GM12878 (cell line): ENCODE measurements around the gene RASGRP2. TPM values are rescaled to one million over a fixed set of nuclear protein-coding genes. Genes with fewer than 3 reads are reported as not detected.

Experiments
- BACH1 ChIP-seq: fragments of 450-650 bp; IDR thresholded peaks from 2 replicates; pipeline ENCODE4 v1.6.1; 2017; ENCODE audit warnings: mild to moderate bottlenecking, borderline replicate concordance
- BHLHE40 ChIP-seq, 2 experiments: fragments of 450-650 bp in 1 of 2; IDR thresholded peaks; 2 replicates each; pipeline ENCODE4 v1.6.1; 2011 to 2017; ENCODE audit warnings: low read depth in 2 of 2, borderline replicate concordance in 1 of 2, improper control_type of control experiment in 1 of 2, low read length in 1 of 2, mild to moderate bottlenecking in 1 of 2
- CBFB ChIP-seq: IDR thresholded peaks from 2 replicates; pipeline ENCODE4 v1.6.1; 2016; ENCODE audit warnings: antibody characterized with exemption, low read depth
- CBX3 ChIP-seq: fragments of 200-600 bp; sonication (generic); IDR thresholded peaks from 2 replicates; pipeline ENCODE4 v1.6.1; 2016; ENCODE audit warnings: low read depth, borderline replicate concordance
- FOS ChIP-seq: IDR thresholded peaks from 3 replicates; pipeline ENCODE4 v1.6.1; 2011; ENCODE audit warnings: borderline replicate concordance; ENCODE audit not compliant: insufficient read length; ENCODE audit errors: extremely low read depth
- HDAC6 ChIP-seq: fragments of 200-600 bp; sonication (generic); IDR thresholded peaks from one replicate; pipeline ENCODE4 v1.8.0; 2017; ENCODE audit warnings: antibody characterized with exemption; ENCODE audit not compliant: unreplicated experiment
- IRF4 ChIP-seq: IDR thresholded peaks from 2 replicates; pipeline ENCODE4 v1.6.1; 2011; ENCODE audit warnings: low read depth, low read length
- JUND ChIP-seq: IDR thresholded peaks from 2 replicates; pipeline ENCODE4 v1.6.1; 2012; ENCODE audit warnings: low read depth, mild to moderate bottlenecking, low read length, improper control_type of control experiment, moderate library complexity
- KAT2A ChIP-seq: conservative IDR thresholded peaks from 2 replicates; pipeline ENCODE4 v1.6.1; 2011; ENCODE audit warnings: low read depth, low read length; ENCODE audit not compliant: control insufficient read depth
- MTA3 ChIP-seq: IDR thresholded peaks from 2 replicates; pipeline ENCODE4 v1.6.1; 2012; ENCODE audit warnings: low read length, inconsistent platforms, borderline replicate concordance
- NFYA ChIP-seq: IDR thresholded peaks from 2 replicates; pipeline ENCODE4 v1.6.1; 2011; ENCODE audit warnings: low read depth, mild to moderate bottlenecking, low read length, improper control_type of control experiment, borderline replicate concordance
- NRF1 ChIP-seq: conservative IDR thresholded peaks from 2 replicates; pipeline ENCODE4 v1.6.1; 2011; ENCODE audit warnings: mild to moderate bottlenecking, low read depth, low read length, improper control_type of control experiment
- PML ChIP-seq: IDR thresholded peaks from 2 replicates; pipeline ENCODE4 v1.6.1; 2012; ENCODE audit warnings: low read length, inconsistent platforms
- POLR2A ChIP-seq: IDR thresholded peaks from 2 replicates; pipeline ENCODE4 v1.6.1; 2011; ENCODE audit warnings: low read depth, mild to moderate bottlenecking, low read length
- POLR2AphosphoS5 ChIP-seq: IDR thresholded peaks from 2 replicates; pipeline ENCODE4 v1.6.1; 2011; ENCODE audit warnings: mild to moderate bottlenecking, low read length, inconsistent platforms
- RB1 ChIP-seq: fragments of 450-650 bp; formaldehyde crosslinking; IDR thresholded peaks from 2 replicates; pipeline ENCODE4 v1.6.1; 2017; ENCODE audit warnings: mild to moderate bottlenecking, borderline replicate concordance
- RBBP5 ChIP-seq: fragments of 200-600 bp; sonication (generic); conservative IDR thresholded peaks from 2 replicates; pipeline ENCODE4 v1.6.1; 2016
- RFX5 ChIP-seq: IDR thresholded peaks from 2 replicates; pipeline ENCODE4 v1.6.1; 2011; ENCODE audit warnings: low read depth, low read length, improper control_type of control experiment
- SKIL ChIP-seq: fragments of 450-650 bp; IDR thresholded peaks from 2 replicates; pipeline ENCODE4 v1.6.1; 2017; ENCODE audit warnings: mild to moderate bottlenecking, low read depth, inconsistent platforms; ENCODE audit not compliant: poor library complexity, severe bottlenecking
- SMAD5 ChIP-seq: IDR thresholded peaks from 2 replicates; pipeline ENCODE4 v1.6.1; 2016; ENCODE audit warnings: antibody characterized with exemption, low read depth
- SMARCA5 ChIP-seq: fragments of 450-650 bp; IDR thresholded peaks from 2 replicates; pipeline ENCODE4 v1.6.1; 2017; ENCODE audit warnings: mild to moderate bottlenecking
- SMC3 ChIP-seq: IDR thresholded peaks from 2 replicates; pipeline ENCODE4 v1.6.1; 2011; ENCODE audit warnings: low read length, improper control_type of control experiment, borderline replicate concordance
- STAT1 ChIP-seq: fragments of 450-650 bp; conservative IDR thresholded peaks from 2 replicates; pipeline ENCODE4 v1.6.1; 2014; ENCODE audit warnings: antibody characterized with exemption, mild to moderate bottlenecking
- TAF1 ChIP-seq: IDR thresholded peaks from 2 replicates; pipeline ENCODE4 v1.6.1; 2011; ENCODE audit warnings: mild to moderate bottlenecking, low read depth, low read length, borderline replicate concordance
- TCF3 ChIP-seq: IDR thresholded peaks from 2 replicates; pipeline ENCODE4 v1.6.1; 2012; ENCODE audit warnings: low read depth, mild to moderate bottlenecking, low read length, borderline replicate concordance; ENCODE audit not compliant: insufficient read depth
- YBX1 ChIP-seq: fragments of 450-650 bp; IDR thresholded peaks from 2 replicates; pipeline ENCODE4 v1.6.1; 2016; ENCODE audit warnings: antibody characterized with exemption
- ZBED1 ChIP-seq: IDR thresholded peaks from 2 replicates; pipeline ENCODE4 v1.6.1; 2016; ENCODE audit warnings: borderline replicate concordance
- polyA plus RNA-seq, 11 experiments: library from polyadenylated mRNA; depleted of rRNA in 4 of 11; unstranded in 6 of 11; stranded (reverse) in 5 of 11; fragments of >200 nt; fragmentation: Nextera tagmentation in 4 of 11; fragmentation: Illumina TruSeq in 1 of 11; extraction: Ambion mirVana in 4 of 11; extraction: Trizol in 1 of 11; gene quantifications; 1 replicate in 1 of 11; 2 replicates in 10 of 11; pipeline versions ENCODE4 v1.2.1 to v1.2.3, GENCODE V29; 2011 to 2016; ENCODE audit warnings: inconsistent platforms in 2 of 11, missing spikeins in 2 of 11, low read depth in 1 of 11
- total RNA-seq, 4 experiments: library from RNA; depleted of rRNA in 3 of 4; stranded (reverse); fragments of >200 nt in 3 of 4; fragmentation: Illumina TruSeq in 1 of 4; extraction: Trizol in 1 of 4; gene quantifications; 2 replicates each; pipeline versions ENCODE4 v1.2.1 to v1.2.3, GENCODE V29; 2013 to 2021
- TF ChIP-seq, protein P1 (sequence below): fragments of 450-650 bp; formaldehyde crosslinking; IDR thresholded peaks from 2 replicates; pipeline ENCODE4 v1.4.0; 2020; ENCODE audit warnings: mild to moderate bottlenecking, moderate library complexity

RASGRP2 gene
- total and polyA plus RNA-seq, 10 of the 15 experiments (the other 5 are each of a cell fraction or from before 2014, with no cell fraction given), result 0.26 to 9.0 (median 5.4) TPM

GRCh38 chr11:64778473-64779298 lies 34.7 kb upstream of the RASGRP2 start, which contains the start of gene SF1 (continued):
- TF ChIP-seq, protein P1, sequence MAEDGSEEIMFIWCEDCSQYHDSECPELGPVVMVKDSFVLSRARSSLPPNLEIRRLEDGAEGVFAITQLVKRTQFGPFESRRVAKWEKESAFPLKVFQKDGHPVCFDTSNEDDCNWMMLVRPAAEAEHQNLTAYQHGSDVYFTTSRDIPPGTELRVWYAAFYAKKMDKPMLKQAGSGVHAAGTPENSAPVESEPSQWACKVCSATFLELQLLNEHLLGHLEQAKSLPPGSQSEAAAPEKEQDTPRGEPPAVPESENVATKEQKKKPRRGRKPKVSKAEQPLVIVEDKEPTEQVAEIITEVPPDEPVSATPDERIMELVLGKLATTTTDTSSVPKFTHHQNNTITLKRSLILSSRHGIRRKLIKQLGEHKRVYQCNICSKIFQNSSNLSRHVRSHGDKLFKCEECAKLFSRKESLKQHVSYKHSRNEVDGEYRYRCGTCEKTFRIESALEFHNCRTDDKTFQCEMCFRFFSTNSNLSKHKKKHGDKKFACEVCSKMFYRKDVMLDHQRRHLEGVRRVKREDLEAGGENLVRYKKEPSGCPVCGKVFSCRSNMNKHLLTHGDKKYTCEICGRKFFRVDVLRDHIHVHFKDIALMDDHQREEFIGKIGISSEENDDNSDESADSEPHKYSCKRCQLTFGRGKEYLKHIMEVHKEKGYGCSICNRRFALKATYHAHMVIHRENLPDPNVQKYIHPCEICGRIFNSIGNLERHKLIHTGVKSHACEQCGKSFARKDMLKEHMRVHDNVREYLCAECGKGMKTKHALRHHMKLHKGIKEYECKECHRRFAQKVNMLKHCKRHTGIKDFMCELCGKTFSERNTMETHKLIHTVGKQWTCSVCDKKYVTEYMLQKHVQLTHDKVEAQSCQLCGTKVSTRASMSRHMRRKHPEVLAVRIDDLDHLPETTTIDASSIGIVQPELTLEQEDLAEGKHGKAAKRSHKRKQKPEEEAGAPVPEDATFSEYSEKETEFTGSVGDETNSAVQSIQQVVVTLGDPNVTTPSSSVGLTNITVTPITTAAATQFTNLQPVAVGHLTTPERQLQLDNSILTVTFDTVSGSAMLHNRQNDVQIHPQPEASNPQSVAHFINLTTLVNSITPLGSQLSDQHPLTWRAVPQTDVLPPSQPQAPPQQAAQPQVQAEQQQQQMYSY (CRISPR knock-in tag), result no peak
- TF ChIP-seq HDAC6 (no peak), YBX1 (no peak), RFX5 (peak; percentile 88), MTA3 (no peak), JUND (peak; percentile 42; the same call in 1 of the 2 replicates), PML (no peak; the same call in 1 of the 2 replicates), IRF4 (no peak), ZBED1 (no peak), TAF1 (peak; percentile 84), POLR2AphosphoS5 (peak; percentile 97), CBFB (peak; percentile 78), FOS (no peak), STAT1 (no peak), POLR2A (peak; percentile 97), RBBP5 (no peak), NFYA (no peak; the same call in 1 of the 2 replicates), SKIL (no peak), KAT2A (no peak), TCF3 (0 out of 2 replicates have a peak, but pooled peaks have one; percentile 28), CBX3 (no peak), SMAD5 (peak; percentile 80), BHLHE40 (IDR thresholded peaks at IDR 0.05; ENCODE audit: borderline replicate concordance in 1 of 2, low read depth in 2 of 2, low read length in 1 of 2) (peak; percentile 14 to 34; a peak in 2 of 4 replicates), SMARCA5 (no peak), NRF1 (no peak), BACH1 (no peak), RB1 (no peak), SMC3 (no peak)
